HG03457 (cell line): ENCODE results near the gene CEP85L.

ENCODE experiments used
- ATAC-seq: cut with Tn5 transposase; IDR thresholded peaks from one replicate; pipeline ENCODE4 v1.9.1; 2021; ENCODE audit warnings: moderate number of reproducible peaks; ENCODE audit not compliant: unreplicated experiment

Gene CEP85L

GRCh38 chr6:118580585-118581419 is 70.6 kb downstream of the CEP85L start:
- no peak for ATAC-seq

- no peak for ATAC-seq
Observed at GRCh38 chr6:118579786-118580185, 71.6 kb downstream of the CEP85L start.

DNA sequence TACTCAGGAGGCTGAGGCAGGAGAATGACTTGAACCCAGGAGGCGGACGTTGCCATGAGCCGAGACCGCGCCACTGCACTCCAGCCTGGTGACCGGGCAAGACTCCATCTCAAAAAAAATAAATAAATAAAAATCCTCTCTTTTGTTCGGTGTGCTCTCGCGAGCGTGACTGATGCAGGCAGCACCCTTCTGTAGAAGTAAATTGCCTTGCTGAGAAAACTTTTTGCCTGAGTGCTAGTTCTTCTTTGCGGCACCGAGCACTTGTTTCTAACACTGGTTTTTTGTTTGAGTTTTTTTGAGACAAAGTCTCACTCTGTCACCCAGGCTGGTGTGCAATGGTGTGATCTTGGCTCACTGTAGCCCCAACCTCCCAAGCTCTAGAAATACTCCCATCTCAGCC is 72.8 kb downstream of the CEP85L start:
- ATAC-seq = no peak

GRCh38 chr6:118577972-118578371 is 73.4 kb downstream of the CEP85L start:
- no peak for ATAC-seq

DNA sequence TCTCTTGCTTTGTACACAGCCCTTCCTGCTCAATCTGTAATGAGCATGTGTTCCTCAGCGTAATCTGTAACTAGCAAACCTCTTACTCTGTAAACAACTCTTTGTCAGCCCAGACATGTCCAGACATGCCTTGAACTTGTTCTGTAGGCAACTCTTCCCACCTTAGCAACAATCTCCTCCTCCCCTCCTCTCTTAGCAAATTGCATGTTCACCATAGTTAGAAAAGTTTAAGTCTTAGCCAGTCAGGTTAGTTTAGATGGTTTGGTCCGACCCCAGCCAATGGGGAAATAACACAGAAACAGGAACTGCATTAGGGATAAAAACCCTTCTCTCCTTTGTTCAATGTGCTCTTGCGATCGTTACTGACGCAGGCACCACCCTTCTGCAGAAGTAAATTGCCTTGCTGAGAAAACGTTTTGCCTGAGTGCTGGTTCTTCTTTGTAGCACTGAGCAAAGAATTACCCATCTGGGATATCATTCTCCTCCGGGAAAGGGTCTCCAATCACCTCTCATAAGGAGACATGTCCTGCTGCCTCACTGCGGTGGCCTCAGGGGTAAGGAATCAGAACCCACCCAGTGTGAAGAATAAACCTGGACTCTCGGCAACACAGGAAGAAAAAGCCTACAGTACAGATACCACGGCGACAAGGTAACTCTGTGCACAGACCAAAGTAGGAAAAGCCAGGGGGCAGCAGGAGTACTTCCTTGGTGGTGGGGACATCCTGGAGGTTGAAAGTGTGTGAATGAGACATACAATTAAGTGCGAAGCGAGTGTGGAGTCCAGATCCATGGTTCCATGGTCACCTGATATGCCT is 77.1 kb downstream of the CEP85L start:
- no peak for ATAC-seq

DNA sequence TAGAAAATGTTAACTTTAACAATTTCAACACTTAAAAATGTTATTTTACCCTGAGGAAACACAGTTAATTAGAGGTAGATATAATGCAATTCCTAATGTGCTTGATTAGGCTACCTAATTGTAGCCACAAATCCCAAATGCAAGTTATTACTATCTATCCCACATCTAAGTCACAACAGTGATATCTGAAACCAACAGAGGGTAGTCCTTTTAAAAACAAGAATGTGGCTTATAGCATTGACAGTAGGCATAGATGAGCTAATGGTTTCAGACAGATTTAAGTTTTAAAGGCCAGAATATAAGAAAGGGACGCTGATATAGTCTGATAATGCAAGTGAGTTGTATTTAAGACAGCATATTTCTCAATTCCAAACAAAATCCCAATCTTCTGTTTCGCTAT is 80.3 kb downstream of the CEP85L start:
- no peak for ATAC-seq

DNA sequence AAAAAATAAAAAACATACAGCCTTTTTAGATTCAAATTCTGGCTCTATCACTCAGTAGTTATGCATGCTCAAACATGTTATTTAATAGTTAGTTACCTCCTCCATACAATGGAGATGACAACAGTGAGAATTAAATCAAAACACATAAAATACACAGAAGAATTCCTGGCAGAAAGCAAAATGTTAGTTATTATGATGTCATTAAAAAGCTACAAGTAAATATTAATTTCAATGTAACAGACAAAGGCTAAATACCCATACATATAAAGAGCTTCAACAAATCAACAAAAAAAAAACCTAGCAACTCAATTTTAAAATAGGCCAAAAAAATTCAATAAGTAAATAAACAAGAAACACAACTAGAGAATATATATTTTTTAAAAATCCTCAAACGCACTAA is 81.9 kb downstream of the CEP85L start:
- ATAC-seq = no peak

DNA sequence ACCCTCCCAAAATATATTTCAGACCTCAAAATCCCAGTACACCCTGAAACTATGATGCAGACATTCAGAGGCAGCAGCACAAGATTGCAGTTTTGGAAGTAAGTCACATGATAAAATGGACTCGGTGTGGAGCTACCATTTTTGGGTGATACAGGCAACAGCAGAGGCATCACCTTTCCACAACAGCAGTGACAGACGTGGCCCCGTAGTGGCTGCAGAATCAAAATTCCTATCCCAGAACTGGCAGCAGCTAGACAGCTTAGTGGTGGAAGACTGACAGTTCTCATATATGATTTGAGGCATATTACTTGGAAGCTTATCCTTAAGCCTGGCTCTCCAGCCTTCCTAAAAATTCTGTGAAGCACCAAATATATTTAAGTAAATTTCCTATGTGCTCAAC is 83.4 kb downstream of the CEP85L start:
- ATAC-seq = no peak

DNA sequence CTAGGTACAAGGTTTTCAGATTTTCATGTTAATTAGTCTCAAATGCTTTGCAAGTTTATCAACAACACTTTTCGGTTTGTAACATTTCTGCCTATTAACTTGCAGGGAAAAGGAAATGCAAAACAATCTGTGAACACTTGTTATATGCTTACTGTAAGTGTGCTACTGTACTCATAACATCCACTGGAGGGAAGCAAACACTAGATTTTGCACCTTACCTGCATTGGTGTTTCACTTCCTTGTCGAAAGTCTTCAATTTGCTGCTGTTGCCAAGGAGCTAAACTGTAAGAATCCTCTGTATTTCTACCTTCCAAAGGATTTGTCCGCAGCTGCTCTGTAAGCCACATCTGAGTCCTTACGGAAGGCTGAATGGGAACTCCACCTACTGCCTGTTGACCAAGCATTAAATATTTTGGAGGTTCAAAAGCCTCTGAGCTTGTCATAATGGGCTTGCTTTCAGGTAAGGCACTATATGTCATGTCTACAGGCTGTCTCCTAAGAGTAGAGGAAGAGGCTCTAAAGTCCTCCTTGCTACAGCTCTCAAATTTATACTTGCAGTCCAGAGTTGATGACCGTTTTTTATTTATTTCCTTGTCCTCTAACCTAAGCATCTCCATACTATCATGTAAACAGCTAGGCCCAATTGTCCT is 86.0 kb downstream of the CEP85L start:
- ATAC-seq = peak; percentile 98

- no peak for ATAC-seq
Observed at GRCh38 chr6:118562959-118563358, 88.4 kb downstream of the CEP85L start.

DNA sequence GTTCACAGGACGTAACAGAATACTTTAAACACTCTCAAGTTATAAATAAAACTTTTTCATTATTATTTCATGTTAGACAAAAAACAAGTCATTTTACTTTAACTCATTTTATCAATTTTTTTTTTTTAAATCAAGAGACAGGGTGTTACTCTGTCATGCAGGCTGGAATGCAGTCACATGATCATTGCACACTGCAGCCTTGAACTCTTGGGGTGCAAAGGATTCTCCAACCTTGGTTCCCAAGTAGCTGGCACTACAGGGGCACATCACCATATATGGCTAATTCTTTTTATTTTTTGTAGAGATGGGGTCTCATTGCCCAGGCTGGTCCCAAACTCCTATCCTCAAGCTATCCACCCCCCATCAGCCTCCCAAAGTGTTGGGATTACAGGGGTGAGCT is 89.1 kb downstream of the CEP85L start:
- ATAC-seq = no peak

- ATAC-seq = peak; percentile 70
Observed at GRCh38 chr6:118559659-118560058, 91.7 kb downstream of the CEP85L start.

- ATAC-seq = peak; percentile 49
Observed at GRCh38 chr6:118558464-118559217, 92.8 kb downstream of the CEP85L start.

- no peak for ATAC-seq
Observed at GRCh38 chr6:118554698-118555097, 96.7 kb downstream of the CEP85L start.

DNA sequence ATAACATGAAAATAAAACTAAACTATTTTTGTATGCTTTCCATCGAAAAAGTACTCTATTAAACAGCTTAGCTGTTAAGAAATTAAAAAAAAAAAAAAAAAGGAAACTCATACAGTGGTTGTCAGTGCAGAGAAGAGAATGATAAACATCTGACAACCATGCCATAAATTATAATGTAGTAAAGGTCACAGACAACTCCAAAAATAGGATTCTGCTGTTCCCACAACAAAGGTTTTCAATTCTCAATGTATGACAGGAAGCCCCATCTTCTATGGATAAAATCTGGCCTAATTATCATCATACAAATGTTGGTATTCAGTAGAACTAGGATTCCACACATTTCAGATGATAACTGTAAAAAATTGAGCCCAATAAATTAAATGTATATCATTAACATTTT is 98.3 kb downstream of the CEP85L start:
- no peak for ATAC-seq

DNA sequence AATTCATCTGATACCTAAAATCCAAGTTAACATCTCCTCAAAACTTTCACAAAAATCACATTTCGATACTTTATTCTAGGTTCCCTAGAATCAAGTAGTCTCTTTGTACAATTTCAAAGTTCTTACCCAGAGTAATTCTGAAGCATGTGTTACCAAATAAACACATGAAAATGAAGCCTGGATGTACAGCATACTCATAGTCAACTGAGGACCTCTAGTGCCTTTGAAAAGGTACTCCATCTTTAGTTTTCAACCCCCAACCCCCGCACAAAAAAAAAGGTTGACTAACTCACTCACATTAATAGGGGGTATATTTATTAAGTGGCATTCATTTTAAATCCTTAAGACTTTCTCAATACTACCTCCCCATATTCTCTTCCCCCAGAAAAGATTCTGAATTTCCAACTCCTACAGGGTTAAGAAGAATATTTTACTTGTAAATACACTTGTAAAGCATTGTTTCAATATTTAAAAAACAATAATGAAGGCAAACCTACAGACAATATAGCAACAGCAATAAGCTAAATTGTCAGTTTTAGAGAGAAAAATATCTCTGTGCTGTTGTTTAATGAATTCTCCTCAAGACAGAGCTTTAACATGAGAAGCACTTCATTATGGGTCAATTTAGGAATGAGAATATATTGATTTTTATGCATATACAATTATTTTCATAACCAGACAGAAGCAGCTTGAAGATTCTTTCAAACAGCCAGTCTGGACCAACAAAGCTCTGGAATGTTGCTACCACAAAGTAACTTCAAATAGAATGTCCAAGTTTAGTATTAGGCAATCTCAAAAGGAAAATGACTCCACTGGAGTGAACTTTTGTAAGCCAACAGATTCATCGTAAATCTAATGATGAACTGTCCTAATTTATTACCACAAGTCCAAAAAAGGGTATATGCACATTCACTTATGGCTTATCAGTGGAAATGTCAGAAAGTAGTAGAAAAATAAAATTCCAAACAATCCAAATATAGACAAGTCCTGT is 100.0 kb downstream of the CEP85L start:
- peak; percentile 79 for ATAC-seq

DNA sequence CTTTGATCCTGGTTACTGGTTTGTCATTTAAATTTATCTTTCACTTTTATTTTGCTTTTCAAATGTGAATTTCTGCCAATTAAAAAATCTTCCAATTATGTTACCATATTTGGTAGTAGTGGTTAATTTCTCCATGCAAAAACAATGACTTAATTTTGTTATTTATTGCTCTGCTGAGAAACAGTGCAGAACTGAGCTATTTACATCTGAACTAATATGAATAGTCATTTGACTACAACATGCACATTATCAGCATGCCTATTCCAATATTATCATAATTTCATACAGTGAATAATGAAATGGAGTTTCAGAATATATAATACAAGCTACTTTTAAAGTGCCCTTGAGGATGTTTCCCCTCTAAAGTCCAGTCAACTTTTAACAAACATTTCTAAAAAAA is 102.8 kb downstream of the CEP85L start:
- ATAC-seq = no peak

DNA sequence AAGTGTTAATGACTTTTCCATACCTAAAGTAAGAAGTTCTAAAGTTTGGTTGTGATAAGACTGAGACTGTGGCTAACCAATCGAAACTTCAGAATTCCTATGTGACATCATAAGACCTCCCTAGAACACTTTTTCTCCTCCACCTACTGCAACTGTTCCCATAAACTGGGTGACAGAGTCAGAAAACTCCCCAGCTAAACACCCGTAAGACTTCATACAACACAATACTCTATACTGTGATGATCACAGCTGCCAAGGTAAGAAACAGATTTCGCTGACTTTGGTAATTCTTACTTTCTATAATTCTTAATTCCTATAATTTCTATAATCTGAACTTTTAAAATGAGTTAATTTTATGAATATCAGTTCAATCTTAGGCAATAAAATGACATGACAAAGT is 103.3 kb downstream of the CEP85L start, which contains the start of gene PLN:
Gene PLN (plus strand): TSS at position 161 of the 400 bp plus-strand sequence. CDS start 10,626 bp downstream, outside the sequence.
- no peak for ATAC-seq

DNA sequence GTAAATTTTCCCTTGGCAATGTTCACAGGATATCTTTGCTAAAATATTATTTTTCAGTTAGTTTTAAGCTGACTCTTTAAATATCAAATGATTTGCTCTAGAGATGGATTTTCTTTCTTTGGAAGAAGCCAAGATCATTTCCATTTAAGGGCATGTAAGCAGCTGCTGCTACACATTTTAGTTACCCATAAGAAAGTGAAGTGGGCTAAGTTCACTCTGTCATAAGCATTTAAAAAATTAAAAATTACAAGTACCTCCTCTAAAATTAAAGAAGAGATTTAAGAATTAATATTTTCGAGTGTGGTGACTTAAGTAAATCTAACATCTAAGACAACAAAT is 104.5 kb downstream of the CEP85L start:
- ATAC-seq = no peak
